ENCODE data around the gene UBASH3A.

GRCh38 chr21:42472521-42472920 lies 68.8 kb downstream of the UBASH3A start:
- TF ChIP-seq POLR2A (IDR thresholded peaks at IDR 0.05) (no peak), CTCF (IDR thresholded peaks at IDR 0.05) (no peak)
